ENCODE results near the gene PBX1.

Gene PBX1

GRCh38 chr1:164558461-164559341 is at the start of gene PBX1:
Gene PBX1, plus strand, starts transcription at chr1:164559184.
- TF ChIP-seq CTCF (conservative IDR thresholded peaks at IDR 0.05; ENCODE audit: low read depth, low read length): no peak
- H3K79me2 ChIP-seq (ENCODE audit: insufficient read depth, low read depth): no peaks in the 10 kb centered on the region
- peak within 1 kb of the TSS; percentile 96 for H3K4me3 ChIP-seq (IDR thresholded peaks at IDR 0.05; ENCODE audit: insufficient read depth, low read depth, low read length)
- no peaks in the 10 kb centered on the region for H3K36me3 ChIP-seq (ENCODE audit: insufficient read depth)
- peak within 1 kb of the TSS; percentile 17; the same call in 1 of the 2 replicates for H3K27ac ChIP-seq
- no peaks in the 10 kb centered on the region for H3K27me3 ChIP-seq (ENCODE audit: insufficient read depth, low read depth)
- H2AFZ ChIP-seq (ENCODE audit: low read depth): peak within 1 kb of the TSS; percentile 86
- no peaks in the 10 kb centered on the region for H4K20me1 ChIP-seq (ENCODE audit: insufficient read depth)
- peak within 1 kb of the TSS; percentile 84 for H3K4me2 ChIP-seq
- H3K9ac ChIP-seq: peak within 1 kb of the TSS; percentile 35
- peaks cover 14% of the 10 kb centered on the region for H3K4me1 ChIP-seq (ENCODE audit: low read depth, poor library complexity, severe bottlenecking)

DNA sequence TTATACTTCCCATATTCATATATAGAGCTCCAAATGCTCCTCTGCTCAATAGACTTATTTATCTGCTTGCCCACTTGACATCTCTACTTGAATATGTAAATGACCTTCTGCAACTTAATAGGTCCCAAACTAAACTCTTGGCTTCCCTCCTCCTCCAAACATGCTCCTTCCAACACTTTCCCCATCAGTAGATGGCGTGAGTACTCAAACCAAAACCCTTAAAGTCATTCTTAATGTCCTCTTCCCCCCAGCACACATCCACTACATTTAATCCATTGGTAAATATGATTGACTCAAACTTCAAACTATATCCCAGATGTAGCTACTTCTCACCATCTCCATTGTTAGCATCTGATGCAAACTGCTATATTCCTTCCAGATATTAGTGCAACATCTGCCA is 48.5 kb upstream of the PBX1 start:
- Histone ChIP-seq H3K4me2 (no peak overlapping the region), H3K79me2 (ENCODE audit: insufficient read depth, low read depth) (no peaks in the 10 kb centered on the region), H4K20me1 (ENCODE audit: insufficient read depth) (no peaks in the 10 kb centered on the region), H3K9ac (no peak overlapping the region), H3K27me3 (ENCODE audit: insufficient read depth, low read depth) (no peaks in the 10 kb centered on the region), H3K27ac (no peak overlapping the region), H2AFZ (ENCODE audit: low read depth) (no peak overlapping the region), H3K36me3 (ENCODE audit: insufficient read depth) (no peaks in the 10 kb centered on the region), H3K4me1 (ENCODE audit: low read depth, poor library complexity, severe bottlenecking) (no peaks in the 10 kb centered on the region), H3K4me3 (IDR thresholded peaks at IDR 0.05; ENCODE audit: insufficient read depth, low read depth, low read length) (no peak overlapping the region)
- TF ChIP-seq CTCF (conservative IDR thresholded peaks at IDR 0.05; ENCODE audit: low read depth, low read length): no peak

DNA sequence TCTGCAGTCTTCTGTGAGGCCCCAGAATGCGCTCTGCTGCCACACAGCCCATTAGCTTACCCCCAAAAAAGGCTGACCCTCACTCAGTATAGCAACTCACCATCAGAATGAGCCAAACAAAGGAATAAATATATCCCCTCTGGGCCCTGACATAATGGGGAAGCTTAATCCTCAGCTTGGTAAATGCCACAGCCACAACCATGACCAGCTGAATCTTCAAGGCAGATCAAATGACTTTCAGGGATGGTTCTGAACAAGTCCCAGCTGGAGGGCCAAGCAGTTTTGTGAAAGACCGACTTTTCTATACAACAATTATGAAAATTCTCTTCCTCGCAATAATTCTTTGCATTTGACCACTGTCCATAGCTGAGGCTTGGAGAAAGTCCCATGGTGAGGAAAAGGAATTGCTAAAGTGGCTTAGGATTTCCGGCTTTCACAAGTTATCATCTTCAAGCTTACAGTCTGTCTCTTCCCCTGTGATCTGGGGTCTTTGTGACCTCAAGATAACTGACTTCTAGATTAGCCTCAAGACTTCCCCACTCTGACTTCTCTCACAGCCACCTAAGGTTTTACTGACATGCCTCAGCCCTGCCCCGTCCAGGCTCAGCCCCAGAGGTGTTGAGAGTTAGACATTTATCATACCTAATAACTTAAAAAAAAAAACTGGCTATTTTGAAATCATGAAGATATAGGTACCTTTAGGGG is 47.8 kb upstream of the PBX1 start:
- H2AFZ ChIP-seq (ENCODE audit: low read depth): no peak overlapping the region
- no peaks in the 10 kb centered on the region for H3K36me3 ChIP-seq (ENCODE audit: insufficient read depth)
- no peaks in the 10 kb centered on the region for H3K79me2 ChIP-seq (ENCODE audit: insufficient read depth, low read depth)
- no peak overlapping the region for H3K27ac ChIP-seq
- H3K4me1 ChIP-seq (ENCODE audit: low read depth, poor library complexity, severe bottlenecking): no peaks in the 10 kb centered on the region
- H3K4me3 ChIP-seq (IDR thresholded peaks at IDR 0.05; ENCODE audit: insufficient read depth, low read depth, low read length): no peak overlapping the region
- H4K20me1 ChIP-seq (ENCODE audit: insufficient read depth): no peaks in the 10 kb centered on the region
- TF ChIP-seq CTCF (conservative IDR thresholded peaks at IDR 0.05; ENCODE audit: low read depth, low read length): no peak
- H3K4me2 ChIP-seq: no peak overlapping the region
- no peaks in the 10 kb centered on the region for H3K27me3 ChIP-seq (ENCODE audit: insufficient read depth, low read depth)
- H3K9ac ChIP-seq: no peak overlapping the region

DNA sequence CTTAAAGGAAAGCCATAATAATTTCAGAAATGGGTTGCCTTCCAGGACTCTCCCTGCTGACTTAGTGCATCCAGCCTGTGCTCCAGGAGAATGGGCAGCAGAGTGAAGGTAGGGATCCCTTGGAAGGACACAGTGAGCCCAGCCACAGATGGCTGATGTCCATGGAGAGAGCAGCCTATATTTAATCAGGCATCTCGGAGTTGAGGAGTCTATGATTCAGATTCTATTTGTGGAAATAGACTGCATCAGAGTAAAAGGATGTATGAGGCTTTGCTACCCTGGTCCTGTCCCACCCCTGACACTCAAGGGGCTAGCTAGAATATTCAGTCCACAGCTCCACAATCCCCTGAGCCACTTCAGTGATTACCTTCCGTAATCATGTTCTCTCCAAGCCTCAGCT is 43.8 kb upstream of the PBX1 start:
- H3K27ac ChIP-seq: no peak overlapping the region
- H4K20me1 ChIP-seq (ENCODE audit: insufficient read depth): no peaks in the 10 kb centered on the region
- no peaks in the 10 kb centered on the region for H3K27me3 ChIP-seq (ENCODE audit: insufficient read depth, low read depth)
- no peak for TF ChIP-seq CTCF (conservative IDR thresholded peaks at IDR 0.05; ENCODE audit: low read depth, low read length)
- H3K4me3 ChIP-seq (IDR thresholded peaks at IDR 0.05; ENCODE audit: insufficient read depth, low read depth, low read length): no peak overlapping the region
- no peaks in the 10 kb centered on the region for H3K36me3 ChIP-seq (ENCODE audit: insufficient read depth)
- H2AFZ ChIP-seq (ENCODE audit: low read depth): no peak overlapping the region
- H3K4me1 ChIP-seq (ENCODE audit: low read depth, poor library complexity, severe bottlenecking): peaks cover 27% of the 10 kb centered on the region
- H3K79me2 ChIP-seq (ENCODE audit: insufficient read depth, low read depth): no peaks in the 10 kb centered on the region
- no peak overlapping the region for H3K9ac ChIP-seq
- no peak overlapping the region for H3K4me2 ChIP-seq
